GM12878 (cell line): ENCODE data around the gene TBX4.

ENCODE experiments used
- POLR2AphosphoS5 ChIP-seq: IDR thresholded peaks from 2 replicates; pipeline ENCODE4 v1.6.1; 2011; ENCODE audit warnings: mild to moderate bottlenecking, low read length, inconsistent platforms
- TCF7 ChIP-seq: IDR thresholded peaks from 2 replicates; pipeline ENCODE4 v1.6.1; 2014; ENCODE audit warnings: antibody characterized with exemption, borderline replicate concordance

DNA sequence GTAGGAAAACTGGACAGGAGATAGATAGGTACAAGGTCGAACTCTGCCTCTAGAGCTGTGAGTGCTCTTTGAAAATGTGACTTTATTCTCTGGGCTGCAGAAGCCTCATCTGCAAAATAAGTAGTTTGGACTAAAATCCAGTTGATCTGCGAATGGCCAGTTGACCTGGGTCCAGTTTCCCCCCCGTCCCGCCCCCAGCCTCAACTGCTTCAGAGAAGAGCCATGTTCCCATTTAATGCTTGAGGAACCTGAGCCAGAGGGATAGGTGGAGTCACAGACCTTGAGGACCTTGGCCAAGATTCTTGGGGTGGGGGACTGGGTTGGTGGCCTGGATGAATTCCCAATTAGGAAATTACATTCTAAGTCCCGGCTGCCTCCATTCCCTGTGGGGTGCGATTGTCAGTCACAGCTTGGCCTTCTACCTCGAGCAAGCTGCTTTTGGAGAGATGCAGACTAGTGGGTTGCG lies 38.5 kb upstream of the TBX4 start:
- no peak for TF ChIP-seq TCF7
- no peak for TF ChIP-seq POLR2AphosphoS5
